Lower leg skin (tissue), 4 donors: ENCODE results near the gene LRSAM1. TPM values are rescaled to one million over a fixed set of nuclear protein-coding genes. Genes with fewer than 3 reads are reported as not detected.

Experiments used
- DNase-seq, 2 donors: peaks; one replicate each; pipeline ENCODE4 v3.0.0-alpha.2; 2019; ENCODE audit warnings: low spot score in 2 of 2
- H3K4me3 ChIP-seq: fragments of 200-600 bp; sonication (generic); 2 replicates; pipeline ENCODE4 v1.5.1; 2017; ENCODE audit warnings: mild to moderate bottlenecking, low read depth; ENCODE audit not compliant: poor library complexity, severe bottlenecking
- CTCF ChIP-seq, 3 donors: fragments of 450-650 bp; IDR thresholded peaks; one replicate each; pipeline ENCODE4 v1.5.1; 2016; ENCODE audit warnings: antibody characterized with exemption in 3 of 3, mild to moderate bottlenecking in 3 of 3, moderate library complexity in 2 of 3
- POLR2A ChIP-seq, 2 donors: fragments of 450-650 bp; IDR thresholded peaks; one replicate each; pipeline ENCODE4 v1.6.1; 2016 to 2017; ENCODE audit warnings: antibody characterized with exemption in 2 of 2, mild to moderate bottlenecking in 1 of 2, moderate library complexity in 1 of 2
- WGBS, 2 donors: methylation state at CpG; one replicate each; pipeline ENCODE4 v1.1.5; 2018; 5-methylcytosine and 5-hydroxymethylcytosine counted together
- intact Hi-C: fragments of 100-400 bp; cut with DNase I; formaldehyde crosslinking; loops from one replicate; pipeline ENCODE4 v1.15.0; 2023; ENCODE audit warnings: low total_unique reads
- total RNA-seq, 4 donors: library from RNA; depleted of rRNA; stranded (reverse); fragments of >200 nt; gene quantifications; one replicate each; pipeline ENCODE4 v1.1.0, GENCODE V29; 2016

The LRSAM1 gene
- total RNA-seq, 4 donors from 2014 or later, result 37.9 to 47.9 (median 41.9) TPM

- H3K4me3 ChIP-seq, result no peak overlapping the region
- TF ChIP-seq POLR2A (IDR thresholded peaks at IDR 0.05) (no peak), CTCF (IDR thresholded peaks at IDR 0.05) (no peak)
- intact Hi-C loops, result no loop called here
- no peak for DNase-seq
- 72 to 80% methylated on average over 4 to 6 of the region's 6 CpGs for WGBS, 2 donors
Observed at GRCh38 chr9:127535396-127535795, 84.1 kb downstream of the LRSAM1 start.

- no peak overlapping the region for H3K4me3 ChIP-seq
- WGBS, 2 donors, result 46 to 48% methylated on average over 14 of the region's 14 CpGs
- no peak for DNase-seq
- intact Hi-C loops, result no loop called here
- TF ChIP-seq CTCF (IDR thresholded peaks at IDR 0.05) (no peak), POLR2A (IDR thresholded peaks at IDR 0.05) (no peak)
Observed at GRCh38 chr9:127535834-127536233, 84.5 kb downstream of the LRSAM1 start.

GRCh38 chr9:127536499-127536898 lies 85.2 kb downstream of the LRSAM1 start:
- intact Hi-C loops, result no loop called here
- WGBS, 2 donors, result 52 to 71% methylated on average over 7 to 8 of the region's 8 CpGs
- TF ChIP-seq CTCF (IDR thresholded peaks at IDR 0.05) (no peak), POLR2A (IDR thresholded peaks at IDR 0.05) (no peak)
- DNase-seq, result no peak
- no peak overlapping the region for H3K4me3 ChIP-seq

- DNase-seq, result no peak
- H3K4me3 ChIP-seq, result no peak overlapping the region
- intact Hi-C loops, result no loop called here
- TF ChIP-seq CTCF (IDR thresholded peaks at IDR 0.05), result no peak
- no peak for TF ChIP-seq POLR2A (IDR thresholded peaks at IDR 0.05)
- 30 to 41% methylated on average over 8 of the region's 8 CpGs for WGBS, 2 donors
Observed at GRCh38 chr9:127537014-127537413, 85.7 kb downstream of the LRSAM1 start.

- DNase-seq, result no peak
- intact Hi-C loops, result no loop called here
- TF ChIP-seq CTCF (IDR thresholded peaks at IDR 0.05), result no peak
- TF ChIP-seq POLR2A (IDR thresholded peaks at IDR 0.05), result no peak
- 79 to 82% methylated on average over 3 of the region's 3 CpGs for WGBS, 2 donors
- H3K4me3 ChIP-seq, result no peak overlapping the region
Observed at GRCh38 chr9:127537792-127538191, 86.5 kb downstream of the LRSAM1 start.

GRCh38 chr9:127538849-127539258 lies 87.5 kb downstream of the LRSAM1 start:
- TF ChIP-seq POLR2A (IDR thresholded peaks at IDR 0.05), result no peak
- TF ChIP-seq CTCF (IDR thresholded peaks at IDR 0.05), result no peak
- 69 to 78% methylated on average over 4 of the region's 4 CpGs for WGBS, 2 donors
- no peak for DNase-seq
- intact Hi-C loops, result no loop called here
- no peak overlapping the region for H3K4me3 ChIP-seq
